ENCODE results near the gene SECISBP2. TPM values are rescaled to one million over a fixed set of nuclear protein-coding genes. Genes with fewer than 3 reads are reported as not detected.

The SECISBP2 gene
- total RNA-seq, 2 experiments from 2014 or later, result 40.4 to 42.5 TPM

- H3K27me3 Mint-ChIP-seq, result no peaks in the 10 kb centered on the region
Observed at GRCh38 chr9:89304020-89304833, 14.1 kb upstream of the SECISBP2 start.

GRCh38 chr9:89304834-89305188 is 13.5 kb upstream of the SECISBP2 start:
- peaks cover 20% of the 10 kb centered on the region for H3K36me3 Mint-ChIP-seq (ENCODE audit: low read depth)
- H3K9me3 Mint-ChIP-seq, result no peaks in the 10 kb centered on the region
- POLR2A ChIA-PET, result no interaction called here
- H3K27ac Mint-ChIP-seq, result no peak overlapping the region
- TF ChIP-seq CTCF (IDR thresholded peaks at IDR 0.05), result no peak
- intact Hi-C loops (cut with micrococcal nuclease), result no loop called here
- H3K4me1 Mint-ChIP-seq (ENCODE audit: low read depth), result peaks cover 14% of the 10 kb centered on the region
- CTCF ChIA-PET, result interaction anchor here (0.9 kb wide), 1 partner anchor 145 kb away, joined by 3 read pairs; no protein-coding TSS in a partner anchor
- DNase-seq (no peak), ATAC-seq (no peak)
- no peak overlapping the region for H3K4me3 Mint-ChIP-seq
- no peaks in the 10 kb centered on the region for H3K27me3 Mint-ChIP-seq

More at GRCh38 chr9:89304020-89304833, 14.1 kb upstream of the SECISBP2 start:
- no peak for DNase-seq
- H3K4me3 Mint-ChIP-seq, result no peak overlapping the region
- POLR2A ChIA-PET, result no interaction called here
- peaks cover 8% of the 10 kb centered on the region for H3K4me1 Mint-ChIP-seq (ENCODE audit: low read depth)
- no peak for TF ChIP-seq CTCF (IDR thresholded peaks at IDR 0.05)
- peaks cover 17% of the 10 kb centered on the region for H3K36me3 Mint-ChIP-seq (ENCODE audit: low read depth)
- intact Hi-C loops (cut with micrococcal nuclease), result no loop called here
- no peak overlapping the region for H3K27ac Mint-ChIP-seq
- H3K9me3 Mint-ChIP-seq, result no peaks in the 10 kb centered on the region
- no peak for ATAC-seq
- CTCF ChIA-PET, result no interaction called here

- DNase-seq (no peak), ATAC-seq (no peak)
- CTCF ChIA-PET, result interaction anchor here (0.9 kb wide), 1 partner anchor 146 kb away, joined by 3 read pairs; no protein-coding TSS in a partner anchor
- no peak for TF ChIP-seq CTCF (IDR thresholded peaks at IDR 0.05)
- H3K4me1 Mint-ChIP-seq (ENCODE audit: low read depth), result peaks cover 14% of the 10 kb centered on the region
- peaks cover 28% of the 10 kb centered on the region for H3K36me3 Mint-ChIP-seq (ENCODE audit: low read depth)
- H3K27me3 Mint-ChIP-seq, result peaks cover 3% of the 10 kb centered on the region
- H3K4me3 Mint-ChIP-seq, result no peak overlapping the region
- intact Hi-C loops (cut with micrococcal nuclease), result no loop called here
- POLR2A ChIA-PET, result interaction anchor here (0.6 kb wide), 1 partner anchor 283 kb away, joined by 3 read pairs; no protein-coding TSS in a partner anchor
- no peaks in the 10 kb centered on the region for H3K9me3 Mint-ChIP-seq
- no peak overlapping the region for H3K27ac Mint-ChIP-seq
Observed at GRCh38 chr9:89305868-89306267, 12.4 kb upstream of the SECISBP2 start.

GRCh38 chr9:89309166-89309565 is 9.1 kb upstream of the SECISBP2 start:
- DNase-seq, result no peak
- POLR2A ChIA-PET, result interaction anchor here (1.7 kb wide), 1 partner anchor 17 kb away, joined by 7 read pairs; no protein-coding TSS in a partner anchor
- CTCF ChIA-PET, result no interaction called here
- peaks cover 3% of the 10 kb centered on the region for H3K27me3 Mint-ChIP-seq
- H3K36me3 Mint-ChIP-seq (ENCODE audit: low read depth), result peaks cover 53% of the 10 kb centered on the region
- no peak for TF ChIP-seq CTCF (IDR thresholded peaks at IDR 0.05)
- peaks cover 28% of the 10 kb centered on the region for H3K4me1 Mint-ChIP-seq (ENCODE audit: low read depth)
- no peaks in the 10 kb centered on the region for H3K9me3 Mint-ChIP-seq
- H3K4me3 Mint-ChIP-seq, result peak overlapping the region; percentile 91
- intact Hi-C loops (cut with micrococcal nuclease), result no loop called here
- no peak for ATAC-seq
- peak overlapping the region; percentile 97 for H3K27ac Mint-ChIP-seq

Data from activated CD8-positive, alpha-beta T cell treated with anti-CD3 and anti-CD28 coated beads for 36 hours (primary cell).